GM23338 (cell line): ENCODE results near the gene CEBPG. TPM values are rescaled to one million over a fixed set of nuclear protein-coding genes. Genes with fewer than 3 reads are reported as not detected.

ENCODE experiments used
- ATAC-seq: fragments of 200-7000 bp; cut with Tn5 transposase; 3 replicates; pipeline ENCODE4 v1.9.1; 2020
- DNase-seq: peaks from one replicate; pipeline ENCODE4 v3.0.0-alpha.2; 2015; ENCODE audit warnings: low spot score
- H2AFZ ChIP-seq: fragments of 200-600 bp; sonication (generic); 2 replicates; pipeline ENCODE4 v1.8.0; 2016; ENCODE audit warnings: antibody characterized with exemption, mild to moderate bottlenecking, moderate library complexity
- H3F3A ChIP-seq: fragments of 200-600 bp; sonication (generic); replicated peaks from 2 replicates; pipeline ENCODE4 v1.8.0; 2017; ENCODE audit warnings: antibody characterized with exemption, mixed run types, low read depth
- H3K27ac ChIP-seq: fragments of 200-600 bp; sonication (generic); 2 replicates; pipeline ENCODE4 v1.6.1; 2016; ENCODE audit warnings: low read depth
- H3K27me3 ChIP-seq: fragments of 200-600 bp; sonication (generic); 2 replicates; pipeline ENCODE4 v1.8.0; 2016; ENCODE audit warnings: mild to moderate bottlenecking, mixed run types, moderate library complexity; ENCODE audit not compliant: insufficient read depth
- H3K36me3 ChIP-seq: fragments of 200-600 bp; sonication (generic); 2 replicates; pipeline ENCODE4 v1.8.0; 2016; ENCODE audit warnings: mild to moderate bottlenecking; ENCODE audit not compliant: insufficient read depth
- H3K4me1 ChIP-seq: fragments of 200-600 bp; sonication (generic); 2 replicates; pipeline ENCODE4 v1.8.0; 2016; ENCODE audit warnings: mild to moderate bottlenecking, moderate library complexity; ENCODE audit not compliant: insufficient read depth
- H3K4me2 ChIP-seq: fragments of 200-600 bp; sonication (generic); 2 replicates; pipeline ENCODE4 v1.7.1; 2017; ENCODE audit warnings: mixed run types
- H3K4me3 ChIP-seq: fragments of 200-600 bp; sonication (generic); 2 replicates; pipeline ENCODE4 v1.6.1; 2016; ENCODE audit warnings: mixed run types
- H3K79me2 ChIP-seq: fragments of 200-600 bp; sonication (generic); replicated peaks from 2 replicates; pipeline ENCODE4 v1.8.0; 2017; ENCODE audit warnings: mild to moderate bottlenecking; ENCODE audit not compliant: insufficient read depth
- H3K9me2 ChIP-seq: fragments of 200-600 bp; sonication (generic); 2 replicates; pipeline ENCODE4 v1.8.0; 2017; ENCODE audit not compliant: insufficient read depth
- H4K20me1 ChIP-seq: fragments of 200-600 bp; sonication (generic); replicated peaks from 2 replicates; pipeline ENCODE4 v1.8.0; 2017; ENCODE audit warnings: mild to moderate bottlenecking; ENCODE audit not compliant: insufficient read depth
- H3K27ac Mint-ChIP-seq: 2 replicates; pipeline ENCODE4 v1.8.0; 2020; ENCODE audit warnings: inconsistent platforms, mild to moderate bottlenecking, moderate library complexity, mixed read lengths
- H3K27me3 Mint-ChIP-seq: 3 replicates; pipeline ENCODE4 v1.8.0; 2022; ENCODE audit warnings: low read depth, mild to moderate bottlenecking, moderate library complexity, mixed read lengths, inconsistent platforms; ENCODE audit not compliant: insufficient read depth, poor library complexity
- H3K36me3 Mint-ChIP-seq: 3 replicates; pipeline ENCODE4 v1.8.0; 2021; ENCODE audit warnings: low read depth, mild to moderate bottlenecking, inconsistent platforms, moderate library complexity, mixed read lengths
- H3K4me1 Mint-ChIP-seq: 3 replicates; pipeline ENCODE4 v1.8.0; 2020; ENCODE audit warnings: mild to moderate bottlenecking, inconsistent platforms, mixed read lengths
- H3K4me3 Mint-ChIP-seq: 3 replicates; pipeline ENCODE4 v1.8.0; 2021; ENCODE audit warnings: moderate library complexity, mild to moderate bottlenecking, inconsistent platforms, mixed read lengths
- H3K9me3 Mint-ChIP-seq: 3 replicates; pipeline ENCODE4 v1.8.0; 2020; ENCODE audit warnings: moderate library complexity, mild to moderate bottlenecking, inconsistent platforms, mixed read lengths
- CREB1 ChIP-seq: fragments of 250-450 bp; sonication (Bioruptor Pico); IDR thresholded peaks from 2 replicates; pipeline ENCODE4 v1.5.0; 2020; ENCODE audit warnings: low read depth, mild to moderate bottlenecking, moderate library complexity
- CTCF ChIP-seq, 2 experiments: fragments of 200-600 bp in 1 of 2; sonication (generic) in 1 of 2; conservative IDR thresholded peaks; 2 replicates each; pipeline versions ENCODE4 v1.5.1 to v1.6.1; 2016 to 2017; ENCODE audit warnings: antibody characterized with exemption in 2 of 2, low read depth in 2 of 2, mild to moderate bottlenecking in 2 of 2, moderate library complexity in 1 of 2
- ETS1 ChIP-seq: IDR thresholded peaks from 2 replicates; pipeline ENCODE4 v1.6.1; 2016; ENCODE audit warnings: antibody characterized with exemption
- EZH2 ChIP-seq: fragments of 200-600 bp; sonication (generic); IDR thresholded peaks from one replicate; pipeline ENCODE4 v1.8.0; 2017; ENCODE audit warnings: antibody characterized with exemption, mild to moderate bottlenecking, low read depth; ENCODE audit not compliant: unreplicated experiment
- EZH2phosphoT487 ChIP-seq: fragments of 200-600 bp; sonication (generic); IDR thresholded peaks from one replicate; pipeline ENCODE4 v1.8.1; 2018; ENCODE audit warnings: antibody characterized with exemption; ENCODE audit not compliant: unreplicated experiment
- JUNB ChIP-seq: IDR thresholded peaks from one replicate; pipeline ENCODE4 v1.6.1; 2016; ENCODE audit warnings: antibody characterized with exemption; ENCODE audit not compliant: unreplicated experiment
- NANOG ChIP-seq: IDR thresholded peaks from 2 replicates; pipeline ENCODE4 v1.6.1; 2016; ENCODE audit warnings: antibody characterized with exemption, borderline replicate concordance
- POLR2AphosphoS5 ChIP-seq: IDR thresholded peaks from 2 replicates; pipeline ENCODE4 v1.6.1; 2016; ENCODE audit warnings: antibody characterized with exemption, low read depth
- STAT1 ChIP-seq: IDR thresholded peaks from one replicate; pipeline ENCODE4 v1.6.1; 2016; ENCODE audit warnings: antibody characterized with exemption; ENCODE audit not compliant: unreplicated experiment
- ZNF114 ChIP-seq: fragments of 250-450 bp; sonication (Bioruptor Pico); IDR thresholded peaks from 2 replicates; pipeline ENCODE4 v1.5.0; 2020; ENCODE audit warnings: mild to moderate bottlenecking, moderate library complexity
- ZNF331 ChIP-seq: fragments of 250-450 bp; sonication (Bioruptor Pico); IDR thresholded peaks from 2 replicates; pipeline ENCODE4 v1.5.0; 2020; ENCODE audit warnings: low read depth, mild to moderate bottlenecking, moderate library complexity
- ZNF462 ChIP-seq: fragments of 250-450 bp; sonication (Bioruptor Pico); IDR thresholded peaks from 2 replicates; pipeline ENCODE4 v1.5.0; 2020; ENCODE audit warnings: mild to moderate bottlenecking, moderate library complexity
- polyA plus RNA-seq: library from polyadenylated mRNA; unstranded; fragments of >200 nt; fragmentation: Nextera tagmentation; extraction: Ambion mirVana; gene quantifications from 2 replicates; pipeline ENCODE4 v1.2.1, GENCODE V29; 2016
- total RNA-seq: library from RNA; depleted of rRNA; stranded (reverse); fragments of >200 nt; shearing (Covaris generic); gene quantifications from 2 replicates; pipeline ENCODE4 v1.2.3, GENCODE V29; 2014

Gene CEBPG
- total and polyA plus RNA-seq, 2 experiments from 2014 or later = 25.9 to 50.2 TPM

GRCh38 chr19:33404506-33405253 lies 31.2 kb downstream of the CEBPG start (continued):
- TF ChIP-seq ZNF462 (CRISPR knock-in tag) = no peak
- TF ChIP-seq EZH2 = no peak
- no peak for TF ChIP-seq POLR2AphosphoS5
- TF ChIP-seq CREB1 (CRISPR knock-in tag) = no peak
- no peak for TF ChIP-seq ZNF114 (CRISPR knock-in tag)
- no peak for TF ChIP-seq STAT1
- TF ChIP-seq ETS1 = no peak
- TF ChIP-seq NANOG = no peak

- Histone ChIP-seq H2AFZ (no peak overlapping the region), H3K4me2 (no peak overlapping the region), H4K20me1 (no peaks in the 10 kb centered on the region), H3K9me2 (no peaks in the 10 kb centered on the region), H3K4me1 (no peaks in the 10 kb centered on the region; the same call in 1 of the 2 replicates), H3K79me2 (no peaks in the 10 kb centered on the region), H3K27me3 (no peaks in the 10 kb centered on the region), H3F3A (no peaks in the 10 kb centered on the region), H3K27ac (no peak overlapping the region), H3K4me3 (no peak overlapping the region), H3K36me3 (no peaks in the 10 kb centered on the region)
- H3K36me3 Mint-ChIP-seq = no peaks in the 10 kb centered on the region
- peaks cover 7% of the 10 kb centered on the region for H3K4me1 Mint-ChIP-seq
- H3K27me3 Mint-ChIP-seq = peaks cover 4% of the 10 kb centered on the region
- H3K9me3 Mint-ChIP-seq = no peaks in the 10 kb centered on the region
- no peak overlapping the region for H3K4me3 Mint-ChIP-seq
- no peak overlapping the region for H3K27ac Mint-ChIP-seq
- DNase-seq = no peak
- ATAC-seq = no peak
- no peak for TF ChIP-seq NANOG
- TF ChIP-seq ETS1 = no peak
- no peak for TF ChIP-seq CREB1 (CRISPR knock-in tag)
- no peak for TF ChIP-seq POLR2AphosphoS5
- no peak for TF ChIP-seq JUNB
- TF ChIP-seq ZNF331 = no peak
- TF ChIP-seq ZNF114 (CRISPR knock-in tag) = no peak
- TF ChIP-seq EZH2 = no peak
- TF ChIP-seq EZH2phosphoT487 = no peak
- TF ChIP-seq CTCF (conservative IDR thresholded peaks at IDR 0.05; ENCODE audit: low read depth in 2 of 2) = no peak
Measured at GRCh38 chr19:33405254-33405552, 31.7 kb downstream of the CEBPG start.
